Fibroblast of villous mesenchyme (primary cell): ENCODE data around the gene PLCB2. TPM values are rescaled to one million over a fixed set of nuclear protein-coding genes. Genes with fewer than 3 reads are reported as not detected.

Source experiments
- DNase-seq: peaks from one replicate; pipeline ENCODE4 v3.0.0-alpha.2; 2010; ENCODE audit warnings: low read depth
- H3K4me3 ChIP-seq: 2 replicates; pipeline ENCODE4 v1.5.1; 2011; ENCODE audit warnings: low read depth, mild to moderate bottlenecking, low read length
- CTCF ChIP-seq: IDR thresholded peaks from 2 replicates; pipeline ENCODE4 v1.5.1; 2012; ENCODE audit warnings: low read depth, mild to moderate bottlenecking, low read length; ENCODE audit not compliant: insufficient read depth
- total RNA-seq: library from RNA; depleted of rRNA; stranded (reverse); fragments of >200 nt; gene quantifications from 2 replicates; pipeline ENCODE4 v1.2.3, GENCODE V29; 2012

Gene PLCB2
- total RNA-seq, 1 donor, result 0.43 TPM

GRCh38 chr15:40302981-40303380 lies 4.8 kb downstream of the PLCB2 start:
- DNase-seq, result no peak
- no peak for TF ChIP-seq CTCF
- no peak overlapping the region for H3K4me3 ChIP-seq

DNA sequence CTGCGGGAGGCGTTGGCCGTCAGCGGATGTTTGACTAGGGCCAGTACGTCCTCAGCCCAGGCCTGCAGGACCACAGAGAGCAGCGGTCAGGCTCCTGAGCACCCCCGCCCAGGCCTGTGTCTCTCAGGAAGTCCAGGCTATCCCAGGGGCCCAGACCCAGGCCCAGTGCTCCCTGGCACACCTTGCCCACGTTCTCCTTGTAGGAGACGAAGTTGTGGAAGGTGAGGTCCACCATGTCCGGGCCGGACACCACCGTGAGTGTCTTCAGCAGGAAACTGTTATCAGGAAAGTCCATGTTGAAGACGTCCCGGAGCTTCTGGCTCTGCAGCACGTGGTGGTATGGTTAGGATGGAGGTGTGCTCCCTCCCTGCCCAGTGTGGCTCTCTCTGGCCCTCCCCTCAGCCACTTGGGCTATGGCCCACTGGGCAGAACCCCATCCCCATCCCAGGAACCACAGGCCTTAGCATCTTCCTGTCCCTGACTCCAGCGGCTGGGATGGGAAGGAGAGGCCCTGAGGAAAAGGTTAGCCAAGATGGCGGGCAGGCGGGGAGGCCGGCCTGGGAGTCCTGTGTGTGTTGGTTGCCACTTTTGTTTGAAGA lies 5.3 kb downstream of the PLCB2 start:
- DNase-seq, result no peak
- no peak overlapping the region for H3K4me3 ChIP-seq
- TF ChIP-seq CTCF, result no peak

- H3K4me3 ChIP-seq, result no peak overlapping the region
- TF ChIP-seq CTCF, result no peak
- DNase-seq, result no peak
Measured at GRCh38 chr15:40301467-40302179, 6.1 kb downstream of the PLCB2 start.

DNA sequence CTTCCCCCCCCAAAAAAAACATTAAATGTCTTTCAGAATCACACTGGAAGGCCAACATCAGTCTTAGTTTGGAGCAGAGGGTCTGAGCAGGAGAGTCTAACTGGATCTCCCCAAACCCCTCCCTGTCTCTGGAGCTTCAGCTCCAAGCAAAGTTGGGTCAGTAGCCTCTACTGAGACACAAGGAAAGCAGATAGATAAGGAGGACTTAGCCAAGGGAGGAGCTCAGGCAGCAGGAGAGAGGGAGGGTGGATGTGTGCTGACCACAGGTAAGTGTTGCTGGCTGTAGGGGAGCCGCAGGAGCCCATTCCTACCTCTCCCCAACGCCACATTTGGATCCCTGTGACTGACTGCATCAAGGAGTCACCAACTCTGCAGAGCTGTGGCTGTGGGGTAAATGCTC lies 7.0 kb downstream of the PLCB2 start:
- H3K4me3 ChIP-seq, result no peak overlapping the region
- DNase-seq, result no peak
- no peak for TF ChIP-seq CTCF

GRCh38 chr15:40300367-40300766 lies 7.4 kb downstream of the PLCB2 start:
- H3K4me3 ChIP-seq, result no peak overlapping the region
- no peak for DNase-seq
- no peak for TF ChIP-seq CTCF

DNA sequence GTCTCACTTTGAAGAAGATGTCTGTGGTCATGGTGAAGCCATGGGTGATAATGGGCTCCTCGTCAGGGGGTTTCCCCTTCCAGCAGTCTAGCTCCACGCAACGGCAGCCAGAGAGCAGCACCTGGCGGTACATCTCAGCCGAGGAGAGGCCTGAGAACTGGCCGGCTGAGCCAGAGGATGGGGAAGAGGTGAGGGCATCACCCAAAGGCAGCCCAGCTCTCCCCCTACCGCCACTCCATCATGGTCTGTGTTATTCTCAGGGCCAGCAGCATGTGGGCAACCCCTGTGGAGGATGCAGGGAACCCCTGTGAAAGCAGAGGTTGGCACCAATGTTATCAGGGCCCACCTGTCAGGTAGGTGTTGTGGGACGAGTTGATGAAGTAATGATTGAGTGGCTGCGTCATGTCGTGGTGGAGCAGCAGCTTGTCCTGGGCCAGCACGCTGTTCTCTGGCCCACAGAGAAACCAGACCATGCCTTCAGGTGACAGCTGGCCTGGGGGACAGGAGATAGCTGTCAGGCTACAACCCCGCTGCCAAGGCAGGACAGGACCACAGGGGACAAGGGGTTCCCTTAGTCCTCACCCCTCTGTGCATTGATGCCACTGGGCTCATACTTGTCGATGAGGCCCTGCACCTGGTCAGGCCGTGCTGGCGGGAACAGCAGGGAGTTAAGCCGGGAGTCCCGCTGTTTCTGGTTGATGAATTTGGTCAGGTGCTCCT lies 9.4 kb downstream of the PLCB2 start:
- TF ChIP-seq CTCF, result no peak
- H3K4me3 ChIP-seq, result no peak overlapping the region
- DNase-seq, result no peak
